IMR-90 (cell line): ENCODE results near the gene HEXIM1. TPM values are rescaled to one million over a fixed set of nuclear protein-coding genes. Genes with fewer than 3 reads are reported as not detected.

Experiments
- ATAC-seq: fragments of 200-7000 bp; cut with Tn5 transposase; 2 replicates; pipeline ENCODE4 v1.9.1; 2020; ENCODE audit warnings: low read depth, mild to moderate bottlenecking, moderate library complexity
- BruUV-seq: library from RNA; stranded (reverse); fragments of 400-500 nt; replicated peaks from 2 replicates; lab custom pipeline; 2021; lab: Mats Ljungman, UMichigan
- CTCF ChIA-PET: fragments of 300-600 bp; formaldehyde crosslinking; extraction: SDS; loops from one replicate; lab custom pipeline; 2021; ENCODE audit warnings: antibody characterized with exemption; lab: Yijun Ruan, JAX
- POLR2A ChIA-PET: fragments of 300-600 bp; sonication (Branson Sonifier 250); formaldehyde crosslinking; loops from one replicate; lab custom pipeline; 2022; ENCODE audit warnings: antibody characterized with exemption; ENCODE audit not compliant: unreplicated experiment; lab: Charles Lee
- DNase-seq: peaks from one replicate; pipeline ENCODE4 v3.0.0; 2013
- H2AFZ ChIP-seq: replicated peaks from 2 replicates; pipeline ENCODE3; 2013; ENCODE audit warnings: low read length, mild to moderate bottlenecking; ENCODE audit not compliant: poor library complexity
- H2AK5ac ChIP-seq: 2 replicates; pipeline ENCODE4 v1.6.1; 2013; ENCODE audit warnings: low read depth, low read length, inconsistent platforms
- H2AK9ac ChIP-seq: replicated peaks from 2 replicates; pipeline ENCODE3; 2013; ENCODE audit warnings: mild to moderate bottlenecking, low read depth, low read length, moderate library complexity; ENCODE audit not compliant: poor library complexity
- H2BK120ac ChIP-seq: 2 replicates; pipeline ENCODE4 v1.6.1; 2013; ENCODE audit warnings: low read depth, low read length, inconsistent platforms
- H2BK15ac ChIP-seq: 3 replicates; pipeline ENCODE4 v1.6.1; 2013; ENCODE audit warnings: low read depth, low read length, inconsistent platforms
- H2BK20ac ChIP-seq: 2 replicates; pipeline ENCODE4 v1.6.1; 2013; ENCODE audit warnings: low read depth, mild to moderate bottlenecking, inconsistent platforms, low read length, moderate library complexity
- H2BK5ac ChIP-seq: 2 replicates; pipeline ENCODE4 v1.6.1; 2013; ENCODE audit warnings: mild to moderate bottlenecking, low read depth, low read length, inconsistent platforms; ENCODE audit not compliant: poor library complexity, severe bottlenecking
- H3K14ac ChIP-seq: replicated peaks from 2 replicates; pipeline ENCODE4 v1.6.1; 2013; ENCODE audit warnings: low read depth, low read length, inconsistent platforms
- H3K18ac ChIP-seq: 2 replicates; pipeline ENCODE4 v1.6.1; 2013; ENCODE audit warnings: low read depth, low read length, control low read depth
- H3K23ac ChIP-seq: 2 replicates; pipeline ENCODE4 v1.6.1; 2013; ENCODE audit warnings: low read depth, low read length, inconsistent platforms
- H3K27ac ChIP-seq: 2 replicates; pipeline ENCODE4 v1.5.1; 2013; ENCODE audit warnings: mild to moderate bottlenecking, control low read depth, low read length; ENCODE audit not compliant: insufficient read depth
- H3K27me3 ChIP-seq: 2 replicates; pipeline ENCODE4 v1.6.1; 2013; ENCODE audit warnings: low read length; ENCODE audit not compliant: control insufficient read depth, insufficient read depth
- H3K36me3 ChIP-seq: 2 replicates; pipeline ENCODE4 v1.6.1; 2013; ENCODE audit warnings: low read length, mixed read lengths; ENCODE audit not compliant: control insufficient read depth, insufficient read depth
- H3K4ac ChIP-seq: 2 replicates; pipeline ENCODE4 v1.6.1; 2013; ENCODE audit warnings: low read depth, low read length, inconsistent platforms
- H3K4me1 ChIP-seq: 2 replicates; pipeline ENCODE4 v1.6.1; 2013; ENCODE audit warnings: low read length, mixed read lengths; ENCODE audit not compliant: control insufficient read depth, insufficient read depth
- H3K4me2 ChIP-seq: 2 replicates; pipeline ENCODE4 v1.6.1; 2013; ENCODE audit warnings: low read depth, mild to moderate bottlenecking, control low read depth, low read length, moderate library complexity
- H3K4me3 ChIP-seq: 2 replicates; pipeline ENCODE4 v1.5.1; 2013; ENCODE audit warnings: low read depth, mild to moderate bottlenecking, control low read depth, low read length, moderate library complexity; ENCODE audit not compliant: insufficient read depth
- H3K56ac ChIP-seq: 2 replicates; pipeline ENCODE4 v1.6.1; 2013; ENCODE audit warnings: low read length, inconsistent platforms; ENCODE audit not compliant: insufficient read depth; ENCODE audit errors: extremely low read depth
- H3K79me1 ChIP-seq, 2 experiments: 2 replicates each; pipeline ENCODE4 v1.6.1; 2013; ENCODE audit warnings: low read length in 2 of 2, inconsistent platforms in 1 of 2, low read depth in 1 of 2
- H3K9ac ChIP-seq: 2 replicates; pipeline ENCODE4 v1.6.1; 2013; ENCODE audit warnings: low read depth, low read length, control low read depth
- H3K9me1 ChIP-seq: 2 replicates; pipeline ENCODE4 v1.6.1; 2013; ENCODE audit warnings: low read length, inconsistent platforms; ENCODE audit not compliant: insufficient read depth
- H3K9me3 ChIP-seq: 2 replicates; pipeline ENCODE4 v1.6.1; 2013; ENCODE audit warnings: low read length; ENCODE audit not compliant: control insufficient read depth, insufficient read depth
- H4K20me1 ChIP-seq: 2 replicates; pipeline ENCODE4 v1.6.1; 2013; ENCODE audit warnings: low read length, inconsistent platforms; ENCODE audit not compliant: insufficient read depth
- H4K5ac ChIP-seq: 2 replicates; pipeline ENCODE4 v1.6.1; 2013; ENCODE audit warnings: mild to moderate bottlenecking, low read depth, low read length, control low read depth
- H4K8ac ChIP-seq, 2 experiments: 2 replicates each; pipeline ENCODE4 v1.6.1; 2013; ENCODE audit warnings: low read depth in 2 of 2, low read length in 2 of 2, control low read depth in 1 of 2, inconsistent platforms in 1 of 2
- H4K91ac ChIP-seq: 2 replicates; pipeline ENCODE4 v1.6.1; 2013; ENCODE audit warnings: low read depth, low read length, inconsistent platforms; ENCODE audit not compliant: insufficient read depth
- CEBPB ChIP-seq: IDR thresholded peaks from 2 replicates; pipeline ENCODE4 v1.6.1; 2012; ENCODE audit warnings: low read depth, low read length, improper control_type of control experiment
- CHD1 ChIP-seq: IDR thresholded peaks from 2 replicates; pipeline ENCODE4 v1.6.1; 2012; ENCODE audit warnings: low read depth, low read length, improper control_type of control experiment
- CTCF ChIP-seq: conservative IDR thresholded peaks from 2 replicates; pipeline ENCODE4 v1.5.1; 2012; ENCODE audit warnings: mild to moderate bottlenecking, low read depth, low read length, improper control_type of control experiment
- FOS ChIP-seq: fragments of 150-350 bp; IDR thresholded peaks from 2 replicates; pipeline ENCODE4 v1.6.1; 2016; ENCODE audit warnings: low read depth, low read length
- MAFK ChIP-seq: IDR thresholded peaks from 2 replicates; pipeline ENCODE4 v1.6.1; 2012; ENCODE audit warnings: low read depth, low read length, improper control_type of control experiment
- MAZ ChIP-seq: IDR thresholded peaks from 2 replicates; pipeline ENCODE4 v1.6.1; 2012; ENCODE audit warnings: low read depth, mild to moderate bottlenecking, low read length, improper control_type of control experiment, moderate library complexity, borderline replicate concordance
- MXI1 ChIP-seq: IDR thresholded peaks from 2 replicates; pipeline ENCODE4 v1.6.1; 2012; ENCODE audit warnings: low read depth, mild to moderate bottlenecking, low read length, moderate library complexity, borderline replicate concordance
- RAD21 ChIP-seq: IDR thresholded peaks from 2 replicates; pipeline ENCODE4 v1.6.1; 2012; ENCODE audit warnings: low read length, improper control_type of control experiment
- RFX5 ChIP-seq: IDR thresholded peaks from 2 replicates; pipeline ENCODE4 v1.8.0; 2012; ENCODE audit warnings: low read depth, mild to moderate bottlenecking, low read length, moderate library complexity
- SMC3 ChIP-seq: fragments of 150-350 bp; IDR thresholded peaks from 2 replicates; pipeline ENCODE4 v1.6.1; 2016; ENCODE audit warnings: low read depth, mild to moderate bottlenecking, antibody characterized with exemption, low read length, moderate library complexity
- WGBS, 2 experiments: methylation state at CpG; one replicate each; pipeline versions ENCODE4 v1.1.5 to v1.1.7; 2013; ENCODE audit warnings: missing lambda C conversion rate in 2 of 2; ENCODE audit not compliant: insufficient read length in 1 of 2; ENCODE audit errors: extremely low coverage in 2 of 2; 5-methylcytosine and 5-hydroxymethylcytosine counted together
- dilution Hi-C: fragments of 300-500 bp; cut with HindIII; formaldehyde crosslinking; loops from one replicate; pipeline ENCODE4 v1.14.3; 2018; ENCODE audit warnings: low sequenced_read_pairs; ENCODE audit not compliant: unreplicated experiment
- in situ Hi-C: fragments of 300-500 bp; cut with MboI; formaldehyde crosslinking; loops from 3 replicates; pipeline ENCODE4 v1.14.3; 2019; ENCODE audit warnings: low sequenced_read_pairs, inconsistent platforms, mixed read lengths
- intact Hi-C: fragments of 100-400 bp; cut with micrococcal nuclease; formaldehyde crosslinking; loops from 2 replicates; pipeline ENCODE4 v1.10.0; 2022
- polyA plus RNA-seq, 3 experiments: library from polyadenylated mRNA; depleted of rRNA; stranded (reverse); fragments of >200 nt; gene quantifications; 2 replicates each; pipeline ENCODE4 v1.2.3, GENCODE V29; 2012; ENCODE audit warnings: low replicate concordance in 1 of 3
- total RNA-seq: library from RNA; depleted of rRNA; stranded (reverse); fragments of >200 nt; gene quantifications from 2 replicates; pipeline ENCODE4 v1.2.3, GENCODE V29; 2012
- TF ChIP-seq, protein P1 (sequence below): fragments of 150-350 bp; IDR thresholded peaks from 2 replicates; pipeline ENCODE4 v1.6.1; 2016; ENCODE audit warnings: low read depth, mild to moderate bottlenecking, low read length, moderate library complexity, borderline replicate concordance
- TF ChIP-seq, protein P2 (sequence below): fragments of 150-350 bp; IDR thresholded peaks from 2 replicates; pipeline ENCODE4 v1.6.1; 2017; ENCODE audit warnings: mild to moderate bottlenecking, antibody characterized with exemption, low read length, low read depth

The HEXIM1 gene
- total and polyA plus RNA-seq, 2 of the 4 experiments (the other 2 are of a cell fraction) = 5.9 to 14.5 TPM

GRCh38 chr17:45115871-45116270 lies 32.4 kb upstream of the HEXIM1 start (continued):
- TF ChIP-seq MXI1 (no peak), RAD21 (no peak), SMC3 (no peak), MAFK (no peak), MAZ (no peak), FOS (no peak)

DNA sequence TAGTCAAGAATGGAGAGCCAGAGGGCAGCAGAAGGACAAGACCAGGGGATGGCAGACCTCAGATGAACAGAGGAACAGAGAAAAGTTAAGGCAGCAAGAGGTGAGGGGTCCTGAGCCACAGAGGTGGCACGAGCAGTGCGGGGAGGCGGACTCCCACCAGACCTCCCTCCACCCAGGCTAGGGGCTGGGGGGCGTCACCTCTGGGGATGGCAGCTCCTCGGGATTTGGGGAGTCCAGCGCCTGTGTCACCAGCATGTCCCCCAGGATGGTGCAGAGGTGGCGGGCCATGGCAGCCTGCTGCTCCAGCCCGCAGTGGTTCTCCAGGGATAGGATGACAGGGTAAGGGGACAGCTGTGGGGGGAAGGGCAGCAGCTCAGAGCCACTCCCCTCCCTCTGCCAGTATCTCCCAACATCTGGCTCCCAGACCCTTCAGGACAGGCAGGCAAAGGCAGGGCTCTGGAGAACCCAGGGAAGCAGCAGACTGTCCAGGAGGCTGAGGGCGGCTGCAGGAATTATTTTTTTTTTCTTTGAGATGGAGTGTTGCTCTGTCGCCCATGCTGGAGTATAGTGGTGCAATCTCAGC lies 31.8 kb upstream of the HEXIM1 start:
- H2BK5ac ChIP-seq = no peak overlapping the region
- TF ChIP-seq CTCF = no peak
- TF ChIP-seq, protein P1, sequence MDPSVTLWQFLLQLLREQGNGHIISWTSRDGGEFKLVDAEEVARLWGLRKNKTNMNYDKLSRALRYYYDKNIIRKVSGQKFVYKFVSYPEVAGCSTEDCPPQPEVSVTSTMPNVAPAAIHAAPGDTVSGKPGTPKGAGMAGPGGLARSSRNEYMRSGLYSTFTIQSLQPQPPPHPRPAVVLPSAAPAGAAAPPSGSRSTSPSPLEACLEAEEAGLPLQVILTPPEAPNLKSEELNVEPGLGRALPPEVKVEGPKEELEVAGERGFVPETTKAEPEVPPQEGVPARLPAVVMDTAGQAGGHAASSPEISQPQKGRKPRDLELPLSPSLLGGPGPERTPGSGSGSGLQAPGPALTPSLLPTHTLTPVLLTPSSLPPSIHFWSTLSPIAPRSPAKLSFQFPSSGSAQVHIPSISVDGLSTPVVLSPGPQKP = no peak
- no peak for TF ChIP-seq MXI1
- TF ChIP-seq, protein P2, sequence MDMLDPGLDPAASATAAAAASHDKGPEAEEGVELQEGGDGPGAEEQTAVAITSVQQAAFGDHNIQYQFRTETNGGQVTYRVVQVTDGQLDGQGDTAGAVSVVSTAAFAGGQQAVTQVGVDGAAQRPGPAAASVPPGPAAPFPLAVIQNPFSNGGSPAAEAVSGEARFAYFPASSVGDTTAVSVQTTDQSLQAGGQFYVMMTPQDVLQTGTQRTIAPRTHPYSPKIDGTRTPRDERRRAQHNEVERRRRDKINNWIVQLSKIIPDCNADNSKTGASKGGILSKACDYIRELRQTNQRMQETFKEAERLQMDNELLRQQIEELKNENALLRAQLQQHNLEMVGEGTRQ = no peak
- TF ChIP-seq FOS = no peak
- TF ChIP-seq RFX5 = no peak
- TF ChIP-seq CHD1 = no peak
- TF ChIP-seq CEBPB = no peak
- ChIA-PET CTCF (interaction anchor here (1.5 kb wide), 1 partner anchor 19 kb away, joined by 7 read pairs; the partner anchor contains the start of gene ACBD4), POLR2A (no interaction called here)
- H2AK5ac ChIP-seq = no peak overlapping the region; the same call in 1 of the 2 replicates
- no TSS peak for BruUV-seq
- H3K36me3 ChIP-seq = peaks cover 44% of the 10 kb centered on the region
- no peak overlapping the region; the same call in 1 of the 2 replicates for H3K14ac ChIP-seq
- no peak overlapping the region for H3K9ac ChIP-seq
- H3K23ac ChIP-seq = no peak overlapping the region
- H2BK15ac ChIP-seq = no peak overlapping the region; the same call in 2 of the 3 replicates
- no peak overlapping the region for H4K91ac ChIP-seq
- peak overlapping the region; percentile 11 for H2AFZ ChIP-seq
- in situ Hi-C loops (no loop called here), dilution Hi-C loops (no loop called here), intact Hi-C loops (no loop called here)
- H3K4me2 ChIP-seq = no peak overlapping the region
- no peak for DNase-seq
- H3K9me3 ChIP-seq = no peaks in the 10 kb centered on the region
- H3K4ac ChIP-seq = no peak overlapping the region
- H2BK120ac ChIP-seq = no peak overlapping the region
- no peak overlapping the region for H3K27ac ChIP-seq
- no peaks in the 10 kb centered on the region for H4K20me1 ChIP-seq
- H3K18ac ChIP-seq = no peak overlapping the region
- peaks cover 5% of the 10 kb centered on the region; the same call in 1 of the 2 replicates for H3K4me1 ChIP-seq
- no peak overlapping the region for H3K56ac ChIP-seq
- H3K27me3 ChIP-seq = no peaks in the 10 kb centered on the region
- H3K9me1 ChIP-seq = no peaks in the 10 kb centered on the region
- H2AK9ac ChIP-seq = peak overlapping the region; percentile 65
- ATAC-seq = no peak
- peaks cover 0 to 3% of the 10 kb centered on the region in 2 experiments; a peak in 1 of 4 replicates for H3K79me1 ChIP-seq
- H3K4me3 ChIP-seq = no peak overlapping the region
- H2BK20ac ChIP-seq = no peak overlapping the region
- no peak overlapping the region for H4K5ac ChIP-seq
- no peak overlapping the region for H4K8ac ChIP-seq
- WGBS, 2 experiments = no CpG with 5 or more reads among the region's 10 CpGs
